Stimulated activated CD8-positive, alpha-beta memory T cell treated with anti-CD3 and anti-CD28 coated beads, Interleukin-15, amount 100 ng/mL, for 24 hours (primary cell): ENCODE measurements around the gene PRUNE2.
"Not testable (repeated sequence)": the region's sequence is repeated elsewhere in the genome, so short reads cannot be mapped to it uniquely, and the experiment has no call there.

Experiments used
- DNase-seq: peaks from one replicate; pipeline ENCODE4 v3.0.0-alpha.2; 2020; ENCODE audit warnings: low read depth

The PRUNE2 gene

GRCh38 chr9:76793784-76794431, 112.0 kb downstream of the PRUNE2 start:
- no peak for DNase-seq

GRCh38 chr9:76789840-76790239, 116.1 kb downstream of the PRUNE2 start:
- DNase-seq: no peak

GRCh38 chr9:76787677-76788076, 118.2 kb downstream of the PRUNE2 start:
- no peak for DNase-seq

- DNase-seq: no peak
Observed at GRCh38 chr9:76785501-76785900, 120.4 kb downstream of the PRUNE2 start.

- no peak for DNase-seq
Observed at GRCh38 chr9:76784881-76785280, 121.0 kb downstream of the PRUNE2 start.

- DNase-seq: no peak
Observed at GRCh38 chr9:76772686-76773445, 133.0 kb downstream of the PRUNE2 start.

- no peak for DNase-seq
Observed at GRCh38 chr9:76766126-76766525, 139.8 kb downstream of the PRUNE2 start.

- no peak for DNase-seq
Observed at GRCh38 chr9:76764138-76764537, 141.8 kb downstream of the PRUNE2 start, which contains the start of gene PCA3. Gene PCA3, plus strand, starts transcription at chr9:76764438.

- DNase-seq: no peak
Observed at GRCh38 chr9:76761448-76761847, 144.5 kb downstream of the PRUNE2 start.

- no peak for DNase-seq
Observed at GRCh38 chr9:76759732-76760131, 146.2 kb downstream of the PRUNE2 start.

GRCh38 chr9:76758476-76758875, 147.4 kb downstream of the PRUNE2 start:
- DNase-seq: no peak

GRCh38 chr9:76756941-76757673, 148.8 kb downstream of the PRUNE2 start:
- DNase-seq: no peak

- no peak for DNase-seq
Observed at GRCh38 chr9:76756268-76756640, 149.7 kb downstream of the PRUNE2 start.

GRCh38 chr9:76751001-76751400, 154.9 kb downstream of the PRUNE2 start:
- no peak for DNase-seq

- no peak for DNase-seq
Observed at GRCh38 chr9:76744336-76744735, 161.6 kb downstream of the PRUNE2 start.

GRCh38 chr9:76743931-76744330, 162.0 kb downstream of the PRUNE2 start:
- no peak for DNase-seq

- DNase-seq: not testable (repeated sequence)
Observed at GRCh38 chr9:76742890-76743289, 163.0 kb downstream of the PRUNE2 start.

- no peak for DNase-seq
Observed at GRCh38 chr9:76741524-76741923, 164.4 kb downstream of the PRUNE2 start.

GRCh38 chr9:76738402-76738801, 167.5 kb downstream of the PRUNE2 start:
- DNase-seq: no peak

GRCh38 chr9:76737154-76737902, 168.6 kb downstream of the PRUNE2 start:
- DNase-seq: no peak

GRCh38 chr9:76734716-76735115, 171.2 kb downstream of the PRUNE2 start:
- DNase-seq: no peak

- no peak for DNase-seq
Observed at GRCh38 chr9:76733096-76733495, 172.8 kb downstream of the PRUNE2 start.
